IMR-90 (cell line): ENCODE results near the gene TNNI3K. TPM values are rescaled to one million over a fixed set of nuclear protein-coding genes. Genes with fewer than 3 reads are reported as not detected.

Experiments
- ATAC-seq: fragments of 200-7000 bp; cut with Tn5 transposase; 2 replicates; pipeline ENCODE4 v1.9.1; 2020; ENCODE audit warnings: low read depth, mild to moderate bottlenecking, moderate library complexity
- BruUV-seq: library from RNA; stranded (reverse); fragments of 400-500 nt; replicated peaks from 2 replicates; lab custom pipeline; 2021; lab: Mats Ljungman, UMichigan
- CTCF ChIA-PET: fragments of 300-600 bp; formaldehyde crosslinking; extraction: SDS; loops from one replicate; lab custom pipeline; 2021; ENCODE audit warnings: antibody characterized with exemption; lab: Yijun Ruan, JAX
- POLR2A ChIA-PET: fragments of 300-600 bp; sonication (Branson Sonifier 250); formaldehyde crosslinking; loops from one replicate; lab custom pipeline; 2022; ENCODE audit warnings: antibody characterized with exemption; ENCODE audit not compliant: unreplicated experiment; lab: Charles Lee
- DNase-seq: peaks from one replicate; pipeline ENCODE4 v3.0.0; 2013
- H2AFZ ChIP-seq: replicated peaks from 2 replicates; pipeline ENCODE3; 2013; ENCODE audit warnings: low read length, mild to moderate bottlenecking; ENCODE audit not compliant: poor library complexity
- H2AK5ac ChIP-seq: 2 replicates; pipeline ENCODE4 v1.6.1; 2013; ENCODE audit warnings: low read depth, low read length, inconsistent platforms
- H2AK9ac ChIP-seq: replicated peaks from 2 replicates; pipeline ENCODE3; 2013; ENCODE audit warnings: mild to moderate bottlenecking, low read depth, low read length, moderate library complexity; ENCODE audit not compliant: poor library complexity
- H2BK120ac ChIP-seq: 2 replicates; pipeline ENCODE4 v1.6.1; 2013; ENCODE audit warnings: low read depth, low read length, inconsistent platforms
- H2BK15ac ChIP-seq: 3 replicates; pipeline ENCODE4 v1.6.1; 2013; ENCODE audit warnings: low read depth, low read length, inconsistent platforms
- H2BK20ac ChIP-seq: 2 replicates; pipeline ENCODE4 v1.6.1; 2013; ENCODE audit warnings: low read depth, mild to moderate bottlenecking, inconsistent platforms, low read length, moderate library complexity
- H2BK5ac ChIP-seq: 2 replicates; pipeline ENCODE4 v1.6.1; 2013; ENCODE audit warnings: mild to moderate bottlenecking, low read depth, low read length, inconsistent platforms; ENCODE audit not compliant: poor library complexity, severe bottlenecking
- H3K14ac ChIP-seq: replicated peaks from 2 replicates; pipeline ENCODE4 v1.6.1; 2013; ENCODE audit warnings: low read depth, low read length, inconsistent platforms
- H3K18ac ChIP-seq: 2 replicates; pipeline ENCODE4 v1.6.1; 2013; ENCODE audit warnings: low read depth, low read length, control low read depth
- H3K23ac ChIP-seq: 2 replicates; pipeline ENCODE4 v1.6.1; 2013; ENCODE audit warnings: low read depth, low read length, inconsistent platforms
- H3K27ac ChIP-seq: 2 replicates; pipeline ENCODE4 v1.5.1; 2013; ENCODE audit warnings: mild to moderate bottlenecking, control low read depth, low read length; ENCODE audit not compliant: insufficient read depth
- H3K27me3 ChIP-seq: 2 replicates; pipeline ENCODE4 v1.6.1; 2013; ENCODE audit warnings: low read length; ENCODE audit not compliant: control insufficient read depth, insufficient read depth
- H3K36me3 ChIP-seq: 2 replicates; pipeline ENCODE4 v1.6.1; 2013; ENCODE audit warnings: low read length, mixed read lengths; ENCODE audit not compliant: control insufficient read depth, insufficient read depth
- H3K4ac ChIP-seq: 2 replicates; pipeline ENCODE4 v1.6.1; 2013; ENCODE audit warnings: low read depth, low read length, inconsistent platforms
- H3K4me1 ChIP-seq: 2 replicates; pipeline ENCODE4 v1.6.1; 2013; ENCODE audit warnings: low read length, mixed read lengths; ENCODE audit not compliant: control insufficient read depth, insufficient read depth
- H3K4me2 ChIP-seq: 2 replicates; pipeline ENCODE4 v1.6.1; 2013; ENCODE audit warnings: low read depth, mild to moderate bottlenecking, control low read depth, low read length, moderate library complexity
- H3K4me3 ChIP-seq: 2 replicates; pipeline ENCODE4 v1.5.1; 2013; ENCODE audit warnings: low read depth, mild to moderate bottlenecking, control low read depth, low read length, moderate library complexity; ENCODE audit not compliant: insufficient read depth
- H3K56ac ChIP-seq: 2 replicates; pipeline ENCODE4 v1.6.1; 2013; ENCODE audit warnings: low read length, inconsistent platforms; ENCODE audit not compliant: insufficient read depth; ENCODE audit errors: extremely low read depth
- H3K79me1 ChIP-seq, 2 experiments: 2 replicates each; pipeline ENCODE4 v1.6.1; 2013; ENCODE audit warnings: low read length in 2 of 2, inconsistent platforms in 1 of 2, low read depth in 1 of 2
- H3K9ac ChIP-seq: 2 replicates; pipeline ENCODE4 v1.6.1; 2013; ENCODE audit warnings: low read depth, low read length, control low read depth
- H3K9me1 ChIP-seq: 2 replicates; pipeline ENCODE4 v1.6.1; 2013; ENCODE audit warnings: low read length, inconsistent platforms; ENCODE audit not compliant: insufficient read depth
- H3K9me3 ChIP-seq: 2 replicates; pipeline ENCODE4 v1.6.1; 2013; ENCODE audit warnings: low read length; ENCODE audit not compliant: control insufficient read depth, insufficient read depth
- H4K20me1 ChIP-seq: 2 replicates; pipeline ENCODE4 v1.6.1; 2013; ENCODE audit warnings: low read length, inconsistent platforms; ENCODE audit not compliant: insufficient read depth
- H4K5ac ChIP-seq: 2 replicates; pipeline ENCODE4 v1.6.1; 2013; ENCODE audit warnings: mild to moderate bottlenecking, low read depth, low read length, control low read depth
- H4K8ac ChIP-seq, 2 experiments: 2 replicates each; pipeline ENCODE4 v1.6.1; 2013; ENCODE audit warnings: low read depth in 2 of 2, low read length in 2 of 2, control low read depth in 1 of 2, inconsistent platforms in 1 of 2
- H4K91ac ChIP-seq: 2 replicates; pipeline ENCODE4 v1.6.1; 2013; ENCODE audit warnings: low read depth, low read length, inconsistent platforms; ENCODE audit not compliant: insufficient read depth
- MXI1 ChIP-seq: IDR thresholded peaks from 2 replicates; pipeline ENCODE4 v1.6.1; 2012; ENCODE audit warnings: low read depth, mild to moderate bottlenecking, low read length, moderate library complexity, borderline replicate concordance
- SMC3 ChIP-seq: fragments of 150-350 bp; IDR thresholded peaks from 2 replicates; pipeline ENCODE4 v1.6.1; 2016; ENCODE audit warnings: low read depth, mild to moderate bottlenecking, antibody characterized with exemption, low read length, moderate library complexity
- WGBS, 2 experiments: methylation state at CpG; one replicate each; pipeline versions ENCODE4 v1.1.5 to v1.1.7; 2013; ENCODE audit warnings: missing lambda C conversion rate in 2 of 2; ENCODE audit not compliant: insufficient read length in 1 of 2; ENCODE audit errors: extremely low coverage in 2 of 2; 5-methylcytosine and 5-hydroxymethylcytosine counted together
- dilution Hi-C: fragments of 300-500 bp; cut with HindIII; formaldehyde crosslinking; loops from one replicate; pipeline ENCODE4 v1.14.3; 2018; ENCODE audit warnings: low sequenced_read_pairs; ENCODE audit not compliant: unreplicated experiment
- in situ Hi-C: fragments of 300-500 bp; cut with MboI; formaldehyde crosslinking; loops from 3 replicates; pipeline ENCODE4 v1.14.3; 2019; ENCODE audit warnings: low sequenced_read_pairs, inconsistent platforms, mixed read lengths
- intact Hi-C: fragments of 100-400 bp; cut with micrococcal nuclease; formaldehyde crosslinking; loops from 2 replicates; pipeline ENCODE4 v1.10.0; 2022
- polyA plus RNA-seq, 3 experiments: library from polyadenylated mRNA; depleted of rRNA; stranded (reverse); fragments of >200 nt; gene quantifications; 2 replicates each; pipeline ENCODE4 v1.2.3, GENCODE V29; 2012; ENCODE audit warnings: low replicate concordance in 1 of 3
- total RNA-seq: library from RNA; depleted of rRNA; stranded (reverse); fragments of >200 nt; gene quantifications from 2 replicates; pipeline ENCODE4 v1.2.3, GENCODE V29; 2012

Gene TNNI3K
- total and polyA plus RNA-seq, 2 of the 4 experiments (the other 2 are of a cell fraction): 0.90 to 1.3 TPM

- no peak overlapping the region for H4K91ac ChIP-seq
- intact Hi-C loops (no loop called here), in situ Hi-C loops (no loop called here), dilution Hi-C loops (no loop called here)
- no peaks in the 10 kb centered on the region for H3K4me1 ChIP-seq
- no peak overlapping the region for H2BK5ac ChIP-seq
- 52% methylated on average over 3 of the region's 4 CpGs; no CpG with 5 or more reads in 1 of the 2 experiments for WGBS, 2 experiments
- H2AK9ac ChIP-seq: no peak overlapping the region
- ChIA-PET POLR2A (no interaction called here), CTCF (no interaction called here)
- H3K56ac ChIP-seq: no peak overlapping the region
- BruUV-seq: no TSS peak
- H3K9ac ChIP-seq: no peak overlapping the region
- H3K9me3 ChIP-seq: no peaks in the 10 kb centered on the region; the same call in 1 of the 2 replicates
- no peak for DNase-seq
- TF ChIP-seq SMC3 (no peak), MXI1 (no peak)
- no peak overlapping the region for H2BK15ac ChIP-seq
- no peak overlapping the region for H3K18ac ChIP-seq
- H2BK120ac ChIP-seq: no peak overlapping the region
- no peak overlapping the region for H3K4me2 ChIP-seq
- no peak overlapping the region for H4K5ac ChIP-seq
- no peak overlapping the region for H3K4me3 ChIP-seq
- no peak overlapping the region for H4K8ac ChIP-seq
- no peak overlapping the region for H3K4ac ChIP-seq
- no peak overlapping the region for H2AFZ ChIP-seq
- no peak for ATAC-seq
- no peak overlapping the region for H3K14ac ChIP-seq
- no peak overlapping the region for H2AK5ac ChIP-seq
- no peaks in the 10 kb centered on the region for H3K36me3 ChIP-seq
- H3K9me1 ChIP-seq: no peaks in the 10 kb centered on the region
- H3K27ac ChIP-seq: no peak overlapping the region
- H3K79me1 ChIP-seq: no peaks in the 10 kb centered on the region
- H3K27me3 ChIP-seq: no peaks in the 10 kb centered on the region
- H3K23ac ChIP-seq: no peak overlapping the region
- H2BK20ac ChIP-seq: no peak overlapping the region
- no peaks in the 10 kb centered on the region for H4K20me1 ChIP-seq
Observed at GRCh38 chr1:74528123-74528522, 292.9 kb downstream of the TNNI3K start.
